K562 (cell line): Measurements from ENCODE around the gene ADIPOR2. TPM values are rescaled to one million over a fixed set of nuclear protein-coding genes. Genes with fewer than 3 reads are reported as not detected.

Experiments used
- ATF7 ChIP-seq: fragments of 450-650 bp; IDR thresholded peaks from 2 replicates; pipeline ENCODE4 v1.7.1; 2014; ENCODE audit warnings: mild to moderate bottlenecking, moderate library complexity
- CBX1 ChIP-seq: sonication (generic); IDR thresholded peaks from 2 replicates; pipeline ENCODE4 v1.6.1; 2016; ENCODE audit warnings: antibody characterized with exemption, low read depth, mild to moderate bottlenecking
- CHAMP1 ChIP-seq: fragments of 450-650 bp; IDR thresholded peaks from 2 replicates; pipeline ENCODE4 v1.6.1; 2016; ENCODE audit warnings: mild to moderate bottlenecking
- CHD1 ChIP-seq: fragments of 200-600 bp; sonication (generic); IDR thresholded peaks from one replicate; pipeline ENCODE4 v1.6.1; 2012; ENCODE audit warnings: mild to moderate bottlenecking, moderate library complexity, low read length, inconsistent platforms
- CREBBP ChIP-seq: IDR thresholded peaks from one replicate; pipeline ENCODE4 v1.6.1; 2012; ENCODE audit warnings: low read depth, mild to moderate bottlenecking, control low read depth, inconsistent platforms, low read length
- GATAD2B ChIP-seq: fragments of 450-650 bp; IDR thresholded peaks from 2 replicates; pipeline ENCODE4 v1.6.1; 2017; ENCODE audit warnings: mild to moderate bottlenecking, borderline replicate concordance
- NCOA6 ChIP-seq: fragments of 450-650 bp; IDR thresholded peaks from 2 replicates; pipeline ENCODE4 v1.6.1; 2017; ENCODE audit warnings: mild to moderate bottlenecking
- REST ChIP-seq, 2 experiments: fragments of 450-650 bp; formaldehyde crosslinking in 1 of 2; IDR thresholded peaks; 2 replicates each; pipeline versions ENCODE4 v1.4.0 to v1.6.1; 2014 to 2020; ENCODE audit warnings: mild to moderate bottlenecking in 2 of 2, borderline replicate concordance in 1 of 2, low read depth in 1 of 2
- SREBF1 ChIP-seq: fragments of 150-350 bp; IDR thresholded peaks from 2 replicates; pipeline ENCODE4 v1.6.1; 2014; ENCODE audit warnings: antibody characterized with exemption, low read depth, low read length, borderline replicate concordance
- XRCC5 ChIP-seq: fragments of 200-400 bp; formaldehyde crosslinking; IDR thresholded peaks from 2 replicates; pipeline ENCODE4 v1.6.1; 2017; ENCODE audit warnings: low read depth, mild to moderate bottlenecking, low read length
- ZBTB12 ChIP-seq: fragments of 250-450 bp; sonication (Bioruptor Pico); IDR thresholded peaks from 2 replicates; pipeline ENCODE4 v1.4.0; 2020
- ZNF316 ChIP-seq: fragments of 450-650 bp; IDR thresholded peaks from 2 replicates; pipeline ENCODE4 v1.6.1; 2016
- ZNF551 ChIP-seq: fragments of 250-450 bp; sonication (Bioruptor Pico); IDR thresholded peaks from 2 replicates; pipeline ENCODE4 v1.5.0; 2021; ENCODE audit warnings: mild to moderate bottlenecking, moderate library complexity
- ZNF77 ChIP-seq: fragments of 250-450 bp; sonication (Bioruptor Pico); IDR thresholded peaks from 2 replicates; pipeline ENCODE4 v1.5.0; 2020
- polyA plus RNA-seq, 8 experiments: library from polyadenylated mRNA; depleted of rRNA in 4 of 8; stranded (reverse) in 5 of 8; unstranded in 3 of 8; fragments of >200 nt; fragmentation: Nextera tagmentation in 2 of 8; fragmentation: Illumina TruSeq in 1 of 8; extraction: Ambion mirVana in 2 of 8; extraction: Trizol in 1 of 8; gene quantifications; 2 replicates each; pipeline versions ENCODE4 v1.2.1 to v1.2.3, GENCODE V29; 2011 to 2014; ENCODE audit warnings: inconsistent platforms in 1 of 8, missing spikeins in 1 of 8
- total RNA-seq, 7 experiments: library from RNA; depleted of rRNA in 6 of 7; stranded (reverse); fragments of >200 nt in 6 of 7; fragmentation: Illumina TruSeq in 2 of 7; extraction: Trizol in 2 of 7; gene quantifications; 2 replicates each; pipeline versions ENCODE4 v1.2.1 to v1.2.3, GENCODE V29; 2011 to 2021; ENCODE audit warnings: low replicate concordance in 1 of 7

The ADIPOR2 gene
- total and polyA plus RNA-seq, 9 of the 15 experiments (the other 6 are each of a cell fraction or from before 2014, with no cell fraction given) = 10.9 to 63.5 (median 46.0) TPM

- TF ChIP-seq REST (IDR thresholded peaks at IDR 0.05; ENCODE audit: borderline replicate concordance) (peak; percentile 93), REST (CRISPR knock-in tag; IDR thresholded peaks at IDR 0.05; ENCODE audit: low read depth) (no peak), ZNF316 (no peak), CHD1 (no peak), ZNF551 (CRISPR knock-in tag) (no peak), XRCC5 (0 out of 2 replicates have a peak, but pooled peaks have one; percentile 27), ATF7 (0 out of 2 replicates have a peak, but pooled peaks have one; percentile 35), ZNF77 (CRISPR knock-in tag) (no peak), SREBF1 (no peak), CBX1 (no peak), CREBBP (no peak), CHAMP1 (no peak), GATAD2B (peak; percentile 47; the same call in 1 of the 2 replicates), NCOA6 (no peak), ZBTB12 (CRISPR knock-in tag) (no peak)
Observed at GRCh38 chr12:1795785-1796514, 105.1 kb downstream of the ADIPOR2 start (continued).
